GM18870 (cell line): Measurements from ENCODE around the gene TINAGL1.

Source experiments
- ATAC-seq: cut with Tn5 transposase; IDR thresholded peaks from one replicate; pipeline ENCODE4 v1.9.1; 2021; ENCODE audit warnings: moderate library complexity; ENCODE audit not compliant: unreplicated experiment

TINAGL1 gene

GRCh38 chr1:31568895-31569595 lies 7.3 kb upstream of the TINAGL1 start:
- ATAC-seq = no peak

DNA sequence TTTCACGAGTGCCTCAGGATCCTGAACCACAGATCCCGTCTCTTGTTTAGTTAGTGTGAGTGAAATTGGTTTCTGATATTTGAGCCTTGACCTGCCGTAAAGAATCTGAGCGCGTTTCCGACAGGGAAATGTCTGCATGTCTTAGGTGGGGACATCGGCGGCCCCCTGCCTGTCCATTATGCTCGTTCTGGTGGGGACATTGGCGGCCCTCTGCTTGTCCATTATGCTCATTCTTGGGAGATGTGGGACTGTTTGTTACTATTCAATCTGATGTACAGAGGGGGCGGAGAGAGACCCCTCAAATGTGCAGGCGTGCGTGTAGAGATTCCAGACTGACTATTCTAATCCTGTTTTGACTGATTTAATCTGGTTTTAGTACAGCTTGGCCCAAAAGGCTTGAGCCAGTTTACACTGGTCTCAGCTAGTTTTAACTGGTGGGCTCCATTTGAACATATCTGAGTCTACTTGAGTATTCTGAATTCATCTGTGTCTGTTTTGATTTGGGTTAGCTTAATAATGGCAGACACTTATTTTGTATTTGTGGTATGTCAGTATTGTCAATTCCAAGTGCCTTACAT lies 6.6 kb upstream of the TINAGL1 start:
- no peak for ATAC-seq

GRCh38 chr1:31570228-31570627 lies 6.1 kb upstream of the TINAGL1 start:
- ATAC-seq = no peak

- ATAC-seq = no peak
These were observed 5.4 kb upstream of the TINAGL1 start for GRCh38 chr1:31570906-31571305.

- no peak for ATAC-seq
These were observed 4.7 kb upstream of the TINAGL1 start for GRCh38 chr1:31571340-31572295.

GRCh38 chr1:31572323-31573104 lies 3.8 kb upstream of the TINAGL1 start:
- no peak for ATAC-seq

GRCh38 chr1:31573261-31573660 lies 3.1 kb upstream of the TINAGL1 start:
- no peak for ATAC-seq

DNA sequence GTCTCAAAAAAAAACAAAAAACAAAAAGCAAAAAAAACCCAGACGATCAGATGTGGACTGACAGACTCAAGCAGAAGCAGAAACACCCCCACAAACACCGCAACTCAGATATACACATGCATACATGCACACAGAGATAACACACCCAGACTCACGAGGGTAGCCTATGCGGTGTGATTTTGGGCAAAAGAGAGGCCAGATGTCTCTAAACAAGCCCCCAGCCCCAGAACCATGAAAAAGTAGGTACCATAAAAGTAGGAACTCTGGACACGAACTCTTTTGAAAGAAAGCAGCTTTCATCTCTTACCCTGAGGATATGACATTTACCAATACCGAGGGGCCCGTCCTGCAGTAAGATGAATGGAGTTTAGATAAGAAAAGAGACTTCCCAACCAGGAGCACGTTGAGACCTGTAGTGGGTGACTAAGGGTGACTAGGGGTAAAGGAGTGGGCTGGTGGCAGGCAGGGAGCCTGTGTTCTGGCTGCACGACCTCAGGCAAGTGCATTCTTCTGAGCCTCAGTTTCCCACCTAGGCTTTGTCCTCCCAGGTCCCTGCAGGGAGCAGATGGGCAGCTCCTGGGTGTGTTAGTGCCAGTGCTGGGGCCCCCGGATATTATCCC lies 1.5 kb upstream of the TINAGL1 start:
- no peak for ATAC-seq

GRCh38 chr1:31575369-31576140 lies 760 bp upstream of the TINAGL1 start:
- ATAC-seq = no peak

GRCh38 chr1:31576743-31577455 lies 584 bp downstream of the TINAGL1 start:
- no peak for ATAC-seq

DNA sequence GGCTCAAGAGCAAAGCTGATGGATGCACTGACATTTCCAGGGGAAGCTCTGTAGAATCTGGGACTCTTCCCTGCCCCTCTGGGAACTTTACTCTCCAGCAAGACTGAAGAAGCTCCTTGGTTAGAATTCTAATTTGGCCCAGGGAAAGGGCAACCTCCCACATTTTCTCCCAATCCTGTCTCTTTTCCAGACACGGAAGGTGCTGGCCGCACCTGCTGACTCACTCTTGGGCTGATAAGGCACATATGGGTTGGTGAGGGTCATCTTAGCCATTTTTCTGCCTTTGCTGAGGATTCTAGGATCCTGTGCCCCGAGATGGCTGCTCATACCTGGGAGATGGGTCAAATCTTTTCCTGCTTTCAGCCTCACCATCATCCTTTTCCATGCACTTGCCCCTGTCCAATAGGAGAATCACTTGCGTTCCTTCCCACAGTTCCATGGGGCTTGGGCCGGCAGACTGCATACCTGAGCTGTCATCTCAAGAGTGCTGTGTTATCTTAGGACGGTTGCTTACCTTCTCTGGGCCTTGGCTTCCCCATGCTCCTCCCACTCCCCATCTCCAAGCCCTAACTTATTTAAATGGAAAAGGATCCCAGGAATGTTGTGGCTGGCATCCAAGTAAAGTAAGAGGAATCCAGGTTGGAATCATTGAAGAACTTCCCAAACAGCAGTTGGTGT lies 1.3 kb downstream of the TINAGL1 start:
- ATAC-seq = no peak

DNA sequence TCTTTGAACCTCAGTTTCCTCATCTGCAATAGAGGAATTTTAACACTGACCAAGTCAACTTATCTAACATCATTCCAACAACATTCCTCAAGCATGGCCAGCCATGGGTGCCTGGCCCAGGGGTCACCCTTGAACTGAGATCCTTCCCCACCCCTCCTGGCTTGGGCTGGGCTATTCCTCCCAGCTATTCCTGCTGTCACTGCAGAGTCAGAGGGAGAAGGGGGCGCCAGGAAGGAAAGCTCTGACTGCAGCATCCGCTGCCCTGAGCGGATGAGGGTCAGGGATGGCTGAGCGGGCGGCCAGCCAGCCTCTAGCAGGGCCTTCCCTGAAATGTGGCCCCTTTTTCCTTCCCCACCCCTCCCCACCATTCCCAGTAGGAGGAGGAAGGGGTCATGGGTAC lies 3.1 kb downstream of the TINAGL1 start:
- no peak for ATAC-seq

DNA sequence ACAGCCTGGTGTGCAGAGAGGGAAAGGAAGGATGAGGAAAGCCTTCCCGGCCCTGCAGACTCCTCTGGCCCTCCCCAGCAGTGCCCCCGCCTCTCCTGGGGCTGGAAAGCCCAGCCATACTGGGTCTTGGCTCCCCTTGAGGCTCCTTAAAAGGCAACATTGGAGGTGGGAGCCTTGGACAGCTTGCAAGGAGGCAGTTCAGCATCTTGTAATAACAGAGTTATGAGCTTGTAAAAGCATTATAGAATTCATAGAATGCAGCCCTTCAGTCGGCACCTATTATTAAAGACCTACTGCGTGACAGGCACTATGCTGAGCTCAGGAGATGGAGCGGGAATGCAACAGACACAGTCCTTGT lies 4.2 kb downstream of the TINAGL1 start:
- ATAC-seq = no peak

GRCh38 chr1:31580891-31581603 lies 4.7 kb downstream of the TINAGL1 start:
- no peak for ATAC-seq

DNA sequence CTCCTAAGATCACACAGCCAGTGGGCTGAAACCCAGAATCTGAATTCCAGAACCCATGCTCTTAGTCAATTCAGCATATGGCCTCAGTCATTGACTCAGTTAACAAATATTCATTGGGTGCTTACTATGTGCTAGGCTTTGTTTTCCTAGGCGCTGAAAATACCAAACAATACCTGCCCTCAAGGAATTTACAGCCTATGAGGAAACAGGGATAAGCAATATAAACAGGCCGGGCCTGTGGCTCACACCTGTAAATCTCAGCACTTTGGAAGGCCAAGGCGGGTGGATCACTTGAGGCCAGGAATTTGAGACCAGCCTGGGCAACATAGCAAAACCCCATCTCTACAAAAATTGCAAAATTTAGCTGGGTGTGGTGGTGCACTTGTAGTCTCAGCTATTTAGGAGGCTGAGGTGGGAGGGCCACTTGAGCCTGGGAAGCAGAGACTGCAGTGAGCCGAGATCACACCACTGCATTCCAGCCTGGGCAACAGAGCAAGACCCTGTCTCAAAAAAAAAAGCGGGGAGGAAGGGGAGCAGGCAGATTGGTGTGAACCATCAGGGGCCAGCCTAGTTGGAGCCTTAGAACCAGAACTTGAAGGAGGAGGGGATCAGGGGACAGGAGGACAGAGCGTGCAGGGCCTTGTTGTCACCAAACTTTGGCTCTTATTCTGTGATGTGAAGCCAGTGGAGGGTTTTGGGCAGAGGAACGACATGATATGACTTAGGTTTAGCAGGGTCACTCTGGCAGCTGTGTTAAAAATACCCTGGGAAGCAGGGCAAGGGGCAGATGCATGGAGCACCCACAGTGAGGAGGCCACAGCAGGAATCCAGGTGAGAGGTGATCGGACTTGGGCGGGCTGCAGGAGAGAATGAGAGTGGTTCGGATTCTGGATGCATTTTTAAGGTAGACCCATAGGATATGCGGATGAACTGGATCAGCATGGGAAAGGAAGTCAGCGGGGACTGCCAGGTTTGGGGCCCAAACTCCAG lies 5.8 kb downstream of the TINAGL1 start:
- ATAC-seq = no peak

- ATAC-seq = no peak
These were observed 7.0 kb downstream of the TINAGL1 start for GRCh38 chr1:31583082-31583994.
